NCI-H526 (cell line): ENCODE measurements around the gene FAM25A.

Experiments
- DNase-seq, 2 experiments: peaks; one replicate each; lab custom pipeline; 2025; lab: John Stamatoyannopoulos, UW

The FAM25A gene

GRCh38 chr10:87064651-87065050, 44.6 kb downstream of the FAM25A start:
- peak; percentile 74 to 79 for DNase-seq

GRCh38 chr10:87066178-87066577, 46.1 kb downstream of the FAM25A start:
- DNase-seq, result no peak

- no peak for DNase-seq
Measured at GRCh38 chr10:87066865-87067264, 46.8 kb downstream of the FAM25A start.

GRCh38 chr10:87068281-87068680, 48.2 kb downstream of the FAM25A start:
- DNase-seq, result no peak

GRCh38 chr10:87072449-87072848, 52.4 kb downstream of the FAM25A start:
- DNase-seq, result no peak
